HG03139 (cell line): ENCODE results near the gene KCNK5.

Experiments
- ATAC-seq: cut with Tn5 transposase; IDR thresholded peaks from one replicate; pipeline ENCODE4 v1.9.1; 2021; ENCODE audit not compliant: unreplicated experiment

KCNK5 gene

GRCh38 chr6:39199231-39199940, 29.9 kb downstream of the KCNK5 start:
- no peak for ATAC-seq

GRCh38 chr6:39198528-39198927, 30.7 kb downstream of the KCNK5 start:
- no peak for ATAC-seq

- no peak for ATAC-seq
Measured at GRCh38 chr6:39197922-39198500, 31.3 kb downstream of the KCNK5 start.

GRCh38 chr6:39197521-39197920, 31.8 kb downstream of the KCNK5 start:
- no peak for ATAC-seq

- ATAC-seq, result no peak
Measured at GRCh38 chr6:39196673-39197091, 32.6 kb downstream of the KCNK5 start.

- ATAC-seq, result no peak
Measured at GRCh38 chr6:39195792-39196385, 33.4 kb downstream of the KCNK5 start.

GRCh38 chr6:39194466-39194865, 34.8 kb downstream of the KCNK5 start:
- ATAC-seq, result no peak

- ATAC-seq, result no peak
Measured at GRCh38 chr6:39193201-39193791, 36.0 kb downstream of the KCNK5 start.

GRCh38 chr6:39192736-39193135, 36.5 kb downstream of the KCNK5 start:
- no peak for ATAC-seq

- no peak for ATAC-seq
Measured at GRCh38 chr6:39191236-39191930, 37.9 kb downstream of the KCNK5 start.

- no peak for ATAC-seq
Measured at GRCh38 chr6:39190545-39191235, 38.6 kb downstream of the KCNK5 start.

GRCh38 chr6:39189915-39190544, 39.2 kb downstream of the KCNK5 start:
- no peak for ATAC-seq

- no peak for ATAC-seq
Measured at GRCh38 chr6:39189131-39189530, 40.1 kb downstream of the KCNK5 start.

GRCh38 chr6:39188571-39188970, 40.7 kb downstream of the KCNK5 start:
- no peak for ATAC-seq

- ATAC-seq, result no peak
Measured at GRCh38 chr6:39188098-39188450, 41.2 kb downstream of the KCNK5 start.

GRCh38 chr6:39184906-39185580, 44.2 kb downstream of the KCNK5 start:
- ATAC-seq, result no peak

GRCh38 chr6:39182604-39183003, 46.7 kb downstream of the KCNK5 start:
- no peak for ATAC-seq

- ATAC-seq, result no peak
Measured at GRCh38 chr6:39181826-39182225, 47.4 kb downstream of the KCNK5 start.

- ATAC-seq, result no peak
Measured at GRCh38 chr6:39181333-39181732, 47.9 kb downstream of the KCNK5 start.

GRCh38 chr6:39178804-39179203, 50.5 kb downstream of the KCNK5 start:
- ATAC-seq, result no peak
